ENCODE data around the gene SPATS2L. TPM values are rescaled to one million over a fixed set of nuclear protein-coding genes. Genes with fewer than 3 reads are reported as not detected.

Gene SPATS2L
- total RNA-seq, 1 experiment from 2014 or later: 154 TPM

DNA sequence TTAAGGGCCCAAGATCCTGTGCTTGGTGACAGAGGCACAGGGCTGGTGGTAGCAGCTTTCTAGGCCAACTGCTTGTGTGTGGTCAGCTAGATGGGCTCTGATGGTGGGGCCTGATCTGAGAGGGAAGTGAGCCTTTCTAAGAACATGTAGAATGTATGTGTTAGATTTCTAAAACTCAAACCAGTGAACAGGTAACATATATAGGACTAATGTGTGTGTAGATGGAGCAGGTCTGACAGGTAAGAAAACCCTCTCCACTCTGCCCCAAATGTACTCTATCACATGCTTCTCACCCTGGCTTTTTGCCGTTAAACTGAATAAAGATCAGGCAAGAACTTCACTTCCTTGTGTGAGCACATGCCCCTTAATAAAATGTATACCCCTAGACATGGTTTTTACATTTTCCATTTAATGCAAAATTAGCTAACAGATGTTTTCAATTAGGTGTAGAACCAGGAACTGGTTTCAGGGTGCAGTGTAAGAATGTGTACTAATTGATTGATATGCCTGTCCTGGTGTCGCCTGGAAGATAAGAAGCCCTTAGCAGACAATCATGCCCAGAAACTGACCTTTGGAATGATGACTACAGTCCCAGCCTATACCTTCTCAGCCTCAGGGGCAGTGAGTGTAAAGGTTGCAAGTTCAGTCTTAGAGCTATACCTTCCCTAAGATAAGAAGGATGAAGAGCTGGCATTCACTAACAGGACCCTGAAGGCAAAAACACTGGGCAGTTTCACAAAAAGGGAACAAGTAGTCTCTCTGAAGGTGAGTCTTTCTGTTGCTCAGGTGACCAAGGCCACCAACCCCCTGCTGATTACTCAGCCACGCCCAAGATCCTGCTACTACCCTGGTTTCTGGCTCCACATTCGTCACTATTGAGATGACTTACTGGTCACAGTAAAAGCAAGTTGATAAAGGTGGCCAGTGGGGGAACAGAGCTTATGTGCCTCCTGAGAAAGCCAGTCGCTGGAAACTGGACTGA lies 71.2 kb downstream of the SPATS2L start:
- DNase-seq (ENCODE audit: low spot score): no peak

DNA sequence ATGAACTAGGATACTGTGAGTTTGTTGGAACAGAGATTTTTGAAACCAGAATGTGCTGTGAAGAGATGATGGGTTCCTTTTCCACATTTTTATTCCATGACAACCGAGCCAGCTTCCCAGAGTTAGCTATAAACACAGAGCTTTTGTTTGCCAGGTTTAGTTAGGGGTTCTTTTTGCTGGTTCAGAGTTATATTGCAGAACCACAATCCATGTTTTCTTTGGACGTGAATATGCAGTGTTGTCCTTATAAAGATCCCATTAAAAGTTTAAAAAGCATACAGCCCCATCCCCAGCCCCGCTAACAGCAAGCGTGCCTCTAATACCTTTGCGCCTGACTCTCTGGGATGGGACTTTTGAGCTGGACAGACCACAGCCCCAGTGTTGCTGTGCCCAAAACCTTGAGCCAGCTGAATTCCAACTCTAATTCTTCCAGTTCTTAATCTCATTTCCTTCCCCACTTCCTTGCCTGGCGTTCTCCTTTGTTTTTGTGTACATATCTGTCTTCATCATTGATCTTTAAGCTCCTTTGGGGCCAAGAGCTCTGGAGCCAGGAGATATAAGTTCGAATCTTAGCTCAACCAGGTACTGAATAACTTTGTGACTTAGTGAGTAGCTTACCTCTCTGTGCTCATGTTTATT lies 72.3 kb downstream of the SPATS2L start:
- no peak for DNase-seq (ENCODE audit: low spot score)

DNA sequence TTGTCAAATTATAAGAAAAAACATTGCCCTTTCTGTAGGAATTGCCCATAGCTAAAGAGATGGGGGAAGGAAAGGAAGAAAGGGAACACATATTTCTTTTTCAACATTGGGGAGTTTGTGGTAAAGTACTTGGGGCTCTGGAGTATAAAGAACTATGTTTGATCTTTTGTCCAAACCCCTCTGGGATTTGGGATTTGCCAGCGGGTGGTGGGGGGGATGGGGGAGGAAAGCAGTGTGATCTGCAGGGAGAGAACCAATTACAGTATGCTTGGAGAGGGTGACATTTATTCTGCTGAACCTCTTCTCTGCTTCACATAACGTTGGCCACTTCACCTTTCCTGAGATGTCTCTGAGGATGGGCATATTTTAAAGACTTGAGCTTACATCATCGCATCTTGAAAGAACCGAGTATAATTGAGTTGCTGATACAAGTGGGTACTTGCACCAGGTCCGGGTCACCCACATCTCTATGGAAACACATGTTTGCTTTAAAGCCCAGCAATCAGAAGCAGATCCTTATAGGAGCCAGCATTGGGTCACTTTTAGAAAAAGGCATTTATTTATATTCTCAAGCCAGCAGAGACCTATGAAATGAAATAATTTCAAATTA lies 73.1 kb downstream of the SPATS2L start:
- no peak for DNase-seq (ENCODE audit: low spot score)

DNA sequence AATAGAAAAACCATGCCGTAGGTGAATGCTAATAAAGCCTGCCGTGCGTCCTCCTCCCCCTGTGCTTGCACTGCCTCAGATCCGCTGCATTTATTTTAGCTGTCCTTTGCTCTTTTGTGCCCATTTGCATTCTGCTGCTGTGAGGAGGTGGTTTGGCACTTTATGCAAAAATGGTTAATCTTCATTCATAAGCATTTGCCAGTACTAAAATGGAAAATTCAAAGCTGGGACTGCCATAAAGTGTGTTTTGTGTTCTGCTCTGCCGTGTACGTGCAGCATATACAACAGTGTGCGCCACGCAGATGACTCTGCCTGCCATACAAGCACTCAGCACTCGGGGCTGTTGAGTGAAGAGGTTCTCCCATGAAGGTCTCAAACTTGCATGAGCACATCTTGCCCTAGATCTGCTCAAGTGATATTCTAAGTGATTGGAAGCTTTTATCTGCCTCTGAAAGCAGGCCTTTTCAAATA lies 73.6 kb downstream of the SPATS2L start:
- DNase-seq (ENCODE audit: low spot score): no peak

DNA sequence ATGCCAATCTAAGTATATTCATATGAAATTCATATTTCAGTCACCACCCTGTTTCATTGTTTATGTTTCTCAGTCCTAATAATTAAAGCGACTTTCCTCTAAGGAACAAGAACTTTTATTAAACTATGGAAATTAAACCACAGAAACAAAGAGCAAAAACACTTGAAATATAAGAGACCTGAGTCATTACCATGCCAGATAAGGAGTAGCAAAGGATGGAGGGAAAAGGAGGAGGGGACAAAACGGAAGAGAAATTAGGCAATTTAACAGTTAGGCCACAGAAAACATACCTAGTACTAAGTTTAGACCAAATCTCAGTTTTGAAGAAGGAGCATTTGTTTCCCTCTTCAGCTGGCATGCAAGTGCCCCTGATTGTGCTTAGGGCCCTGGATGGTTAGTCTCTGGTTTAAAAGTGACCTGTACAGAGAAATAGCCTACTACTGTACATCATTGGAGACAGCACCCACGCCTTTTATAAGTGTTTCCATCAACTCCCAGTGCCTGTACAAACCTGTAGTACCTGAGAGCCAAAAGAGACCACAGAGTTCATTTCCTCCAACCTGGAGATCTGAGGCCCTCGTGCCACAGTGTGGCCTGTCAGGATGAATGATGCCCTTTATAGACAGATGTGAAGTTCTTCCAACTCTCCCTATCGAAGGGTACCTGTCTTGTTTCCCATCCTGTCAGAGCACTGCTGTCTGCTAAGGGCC lies 74.5 kb downstream of the SPATS2L start:
- peak; percentile 75 for DNase-seq (ENCODE audit: low spot score)

DNA sequence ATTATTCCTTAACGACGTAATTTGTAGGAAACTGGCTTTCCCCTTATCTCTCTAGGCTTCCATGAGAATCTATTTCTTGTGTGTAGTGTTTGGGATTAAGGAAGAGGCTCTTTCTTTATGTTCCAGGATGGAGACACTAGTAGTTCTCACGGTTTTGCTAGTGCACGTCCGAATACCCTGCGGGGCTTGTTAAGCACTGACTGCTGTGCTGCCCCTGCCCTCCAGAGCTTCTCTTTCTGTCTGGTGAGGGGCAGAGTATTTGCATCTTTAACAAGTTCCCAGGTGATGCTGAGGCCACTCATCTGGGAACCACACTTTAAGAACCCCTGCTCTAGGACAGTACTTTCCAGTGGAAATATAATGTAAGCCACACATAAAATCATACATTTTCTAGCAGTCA lies 76.4 kb downstream of the SPATS2L start:
- no peak for DNase-seq (ENCODE audit: low spot score)

DNA sequence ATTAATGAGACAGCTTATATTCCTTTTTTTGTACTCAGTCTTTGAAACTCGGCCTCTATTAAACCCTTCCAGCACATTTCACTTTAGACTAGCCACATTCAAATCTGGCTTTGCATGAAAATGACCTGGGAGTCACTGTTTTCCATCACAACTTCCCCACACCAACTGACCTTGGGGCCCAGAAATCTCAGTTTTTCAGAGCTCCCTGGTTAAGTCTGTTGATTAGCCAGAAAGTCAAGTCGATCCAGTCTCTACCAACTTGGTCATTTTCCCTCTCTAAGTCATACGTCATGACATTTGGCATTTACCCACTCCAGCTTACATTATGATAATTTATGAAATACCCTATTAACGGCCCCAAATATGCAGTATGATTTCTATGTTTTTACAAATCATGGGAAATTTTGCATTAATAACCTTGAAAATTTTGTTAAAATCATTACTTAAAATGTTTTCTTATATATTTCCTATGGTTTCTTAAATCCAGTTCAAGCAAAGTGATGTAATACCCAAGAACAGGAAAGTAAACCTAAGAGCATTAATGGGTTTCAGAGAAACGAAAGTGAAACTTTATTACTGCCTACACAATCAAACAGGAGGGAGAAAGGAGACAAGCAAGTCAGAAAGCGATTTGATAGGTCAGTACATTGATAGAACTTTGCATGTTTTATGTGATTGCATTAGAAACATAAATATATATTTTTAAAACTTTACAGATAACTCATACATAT lies 77.1 kb downstream of the SPATS2L start:
- DNase-seq (ENCODE audit: low spot score): peak; percentile 70

DNA sequence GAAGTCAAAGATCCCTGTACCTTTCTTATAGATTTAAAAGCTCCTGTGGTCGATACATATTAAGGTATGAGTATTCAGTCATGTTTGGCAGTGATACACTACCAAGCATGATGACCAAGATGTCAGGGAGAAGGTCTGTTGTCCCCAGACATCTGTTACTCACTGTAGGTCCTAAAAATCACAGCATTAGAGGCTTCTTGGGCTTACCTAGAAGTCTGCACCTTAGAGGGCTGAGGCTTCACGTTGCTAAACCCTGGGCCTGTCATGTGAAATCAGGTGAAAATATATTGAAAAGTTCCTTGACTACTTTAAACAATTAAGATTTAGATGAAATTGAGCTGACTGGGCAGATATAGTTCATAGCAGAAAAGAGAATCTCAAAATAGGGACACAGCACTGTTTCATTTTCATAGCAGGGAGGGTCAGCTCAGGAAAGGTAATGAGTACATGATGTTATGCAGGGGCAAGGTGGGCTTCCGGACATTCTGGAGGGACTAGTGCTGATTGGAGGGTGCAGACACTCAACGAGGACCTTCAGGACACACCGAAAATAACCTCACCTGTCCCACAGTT lies 78.7 kb downstream of the SPATS2L start:
- no peak for DNase-seq (ENCODE audit: low spot score)

DNA sequence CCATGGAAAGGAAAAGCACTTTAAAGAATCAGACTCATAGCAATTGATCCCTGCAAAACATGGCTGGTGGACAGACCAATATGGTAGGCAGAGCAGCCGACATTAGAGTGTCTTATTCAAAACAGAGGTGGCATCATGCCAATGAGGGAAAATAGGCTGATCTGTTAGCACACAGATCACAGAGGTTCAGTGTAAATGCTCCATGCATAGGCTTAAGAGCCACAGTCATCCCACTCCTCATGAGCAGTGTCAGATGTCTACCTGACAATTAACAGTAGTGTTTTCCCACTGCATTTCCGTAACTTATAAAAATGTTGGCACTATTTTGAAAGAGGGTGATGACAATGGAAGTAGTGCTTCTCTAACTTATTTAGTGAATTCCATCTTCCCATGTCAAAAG lies 86.7 kb downstream of the SPATS2L start:
- DNase-seq (ENCODE audit: low spot score): no peak

DNA sequence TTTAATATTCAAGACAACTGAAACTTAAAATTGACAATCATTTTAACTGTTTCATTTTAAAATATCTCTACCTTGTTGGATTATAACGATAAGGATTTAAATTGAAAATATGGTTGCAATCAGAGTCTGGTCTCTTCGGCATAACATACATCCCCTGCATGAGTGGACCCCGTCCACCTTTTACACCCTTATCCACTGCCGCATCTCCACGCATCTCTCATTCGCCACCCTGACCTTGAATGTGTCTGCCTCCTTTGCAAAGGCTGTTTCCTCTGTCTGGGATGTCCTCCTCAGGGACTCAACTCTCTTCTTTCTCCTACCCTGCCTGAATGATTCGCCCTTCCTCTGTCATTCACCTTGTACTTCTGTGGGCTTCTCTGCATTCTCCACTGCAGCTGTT lies 87.6 kb downstream of the SPATS2L start:
- DNase-seq (ENCODE audit: low spot score): no peak

DNA sequence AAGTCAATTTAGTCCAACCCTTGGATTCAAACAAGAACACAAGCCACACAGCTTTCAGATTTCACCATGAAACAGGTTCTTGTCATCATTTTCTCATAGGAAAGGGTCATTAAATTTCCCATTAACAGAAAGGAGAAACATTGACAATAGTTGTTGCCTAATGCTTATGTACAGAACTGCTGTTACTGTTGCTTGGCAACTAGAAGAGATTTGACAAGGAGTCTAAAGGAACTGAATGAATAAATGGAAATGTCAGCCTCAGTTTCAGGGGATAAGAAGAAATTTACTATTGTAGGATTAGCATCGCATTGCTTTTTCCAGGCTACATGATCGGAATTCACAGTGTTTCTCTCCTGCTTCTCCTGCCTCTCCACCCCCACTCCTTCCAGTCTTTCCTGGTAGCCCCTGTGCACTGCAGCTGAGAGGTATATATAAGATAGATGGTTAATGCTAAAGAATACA lies 90.3 kb downstream of the SPATS2L start:
- no peak for DNase-seq (ENCODE audit: low spot score)

DNA sequence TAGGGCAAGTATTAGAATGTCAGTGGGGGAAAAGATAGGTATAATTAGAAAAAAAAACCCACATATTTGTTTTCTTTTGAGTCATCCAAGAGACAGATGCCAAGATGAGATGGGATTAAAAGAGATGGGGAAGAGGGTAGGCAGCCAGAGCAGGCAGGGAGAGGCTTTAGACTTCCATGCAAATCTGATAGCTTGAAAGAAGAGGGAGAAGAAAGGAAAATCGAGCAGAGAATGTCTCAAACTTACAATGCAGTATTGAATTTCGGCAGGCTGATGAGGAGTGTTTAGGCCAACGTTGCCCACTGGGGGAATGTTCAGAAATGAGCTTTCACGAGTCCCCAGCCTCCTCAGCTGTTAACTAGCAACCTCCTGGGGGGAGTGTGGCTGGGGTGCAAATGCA lies 91.3 kb downstream of the SPATS2L start:
- DNase-seq (ENCODE audit: low spot score): peak; percentile 72

DNA sequence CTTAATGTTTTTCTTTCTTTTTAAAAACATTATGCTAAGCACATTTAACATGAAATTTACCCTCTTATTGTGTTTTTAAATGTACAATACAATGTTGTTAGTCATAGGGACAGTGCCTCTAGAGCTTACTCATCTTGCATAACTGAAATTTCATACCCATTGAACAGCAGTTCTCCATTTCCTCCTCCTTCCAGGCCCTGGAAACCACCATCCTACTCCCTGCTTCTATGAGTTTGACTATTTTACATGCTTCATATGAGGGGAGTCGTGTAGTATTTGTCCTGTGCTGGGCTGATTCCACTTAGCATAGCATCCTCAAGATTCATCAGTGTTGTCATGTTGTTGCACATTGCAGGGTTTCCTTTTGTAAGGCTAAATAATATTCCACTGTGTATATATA lies 92.6 kb downstream of the SPATS2L start:
- DNase-seq (ENCODE audit: low spot score): peak; percentile 57

DNA sequence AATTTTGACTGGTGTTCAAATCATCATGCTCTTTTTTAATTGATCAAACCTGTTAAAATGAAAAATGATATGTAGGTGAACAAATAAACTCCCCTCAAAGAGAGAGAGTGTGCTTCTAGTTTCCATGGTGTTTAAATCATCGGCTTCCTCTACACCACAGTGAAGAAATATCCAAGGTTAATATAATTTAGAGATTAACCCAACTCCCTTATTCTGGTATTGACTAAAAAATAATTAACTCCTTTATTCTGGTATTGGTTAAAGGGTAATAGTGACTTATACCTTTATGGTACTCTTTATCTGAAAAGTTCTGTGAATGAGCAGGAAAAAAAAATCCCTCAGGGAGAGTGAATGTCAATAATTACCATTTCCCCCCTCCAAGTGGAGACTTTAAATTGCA lies 93.1 kb downstream of the SPATS2L start:
- no peak for DNase-seq (ENCODE audit: low spot score)

DNA sequence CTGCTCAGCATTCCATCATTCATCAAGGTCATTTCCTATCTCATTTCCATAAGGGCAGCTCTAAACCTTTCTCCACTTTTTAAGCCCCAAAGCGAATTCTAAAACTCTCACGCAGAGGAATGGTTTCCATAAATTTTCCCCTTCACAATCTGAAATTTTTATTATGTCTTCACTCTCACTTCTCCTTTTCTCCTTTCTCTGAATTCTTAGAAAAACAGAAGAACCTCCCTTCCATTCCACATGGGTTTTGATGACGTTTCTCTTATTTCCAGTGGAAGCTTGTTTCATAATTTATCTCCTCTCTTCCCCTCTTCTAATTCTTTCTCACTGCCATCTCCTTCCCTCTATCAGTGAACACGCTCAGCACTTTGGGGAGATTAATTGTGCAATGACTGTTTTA lies 97.3 kb downstream of the SPATS2L start:
- no peak for DNase-seq (ENCODE audit: low spot score)

DNA sequence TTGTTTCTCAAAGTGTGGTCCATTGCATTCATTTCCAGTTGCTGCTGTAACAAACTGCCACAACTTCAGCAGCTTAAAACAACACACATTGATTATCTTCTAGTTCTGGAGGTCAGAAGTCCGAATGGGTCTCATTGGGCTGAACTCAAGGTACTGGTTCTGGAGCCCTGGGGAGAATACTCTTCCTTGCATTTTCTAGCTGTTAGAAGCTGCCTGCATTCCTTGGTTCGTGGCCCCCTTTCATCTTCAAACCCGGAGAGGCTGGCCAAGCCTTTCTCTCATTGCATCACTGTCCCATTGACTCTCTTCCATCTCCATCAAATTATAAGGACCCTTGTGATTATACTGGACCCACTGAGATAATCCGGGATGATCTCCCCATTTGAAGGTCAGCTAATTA lies 98.1 kb downstream of the SPATS2L start:
- DNase-seq (ENCODE audit: low spot score): no peak

DNA sequence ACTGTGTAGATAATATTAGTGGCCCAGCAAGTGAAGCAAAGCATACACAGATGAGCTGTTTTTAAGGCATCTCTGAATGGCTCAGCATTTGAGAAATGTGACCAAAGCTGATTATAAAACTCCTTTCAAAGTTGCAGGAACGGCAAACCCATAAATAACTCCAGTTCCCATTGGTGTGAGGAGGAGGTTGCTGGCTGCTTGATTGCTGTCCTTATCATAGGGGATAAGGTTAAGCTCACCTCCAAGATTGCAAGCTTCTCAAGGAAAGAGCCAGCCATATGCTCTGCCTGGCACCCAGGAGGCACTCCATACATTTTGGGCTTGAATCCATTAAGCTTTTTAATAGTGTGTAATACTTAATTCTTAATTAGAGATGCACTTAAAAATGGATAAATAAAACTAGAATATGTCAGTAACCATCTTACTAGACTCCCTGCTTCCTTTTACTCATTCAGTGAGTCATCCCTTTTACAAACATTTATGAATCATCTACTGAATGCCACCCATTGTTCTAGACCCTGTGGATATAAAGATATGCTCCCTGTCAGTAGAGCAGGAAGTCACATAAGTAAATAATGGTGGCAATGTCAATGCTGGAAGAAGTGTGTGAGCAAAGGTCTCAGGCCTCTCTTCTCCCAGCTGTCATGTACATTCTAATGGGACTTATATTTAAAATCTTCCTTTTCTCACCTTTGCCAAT lies 99.3 kb downstream of the SPATS2L start:
- peak; percentile 98 for DNase-seq (ENCODE audit: low spot score)

DNA sequence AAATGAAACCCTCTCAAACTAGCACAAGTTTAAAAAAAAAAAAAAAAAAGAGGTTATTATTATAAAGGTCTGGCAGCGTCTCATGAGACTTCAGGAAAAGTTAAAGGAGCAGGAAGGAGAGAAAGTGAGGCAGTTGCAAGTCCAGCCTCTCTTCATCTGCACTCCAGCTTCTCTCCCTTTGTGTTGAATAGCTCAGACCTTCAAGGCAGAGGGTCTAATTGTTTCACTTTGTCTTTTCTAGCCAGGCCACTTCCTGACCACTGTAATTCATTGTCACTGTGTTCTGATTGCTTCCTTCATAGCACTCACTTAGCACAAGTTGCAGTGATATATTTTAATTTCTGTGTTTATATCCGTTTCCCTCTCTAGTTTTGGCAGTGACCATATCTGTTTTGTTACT lies 99.9 kb downstream of the SPATS2L start:
- DNase-seq (ENCODE audit: low spot score): peak; percentile 67

DNA sequence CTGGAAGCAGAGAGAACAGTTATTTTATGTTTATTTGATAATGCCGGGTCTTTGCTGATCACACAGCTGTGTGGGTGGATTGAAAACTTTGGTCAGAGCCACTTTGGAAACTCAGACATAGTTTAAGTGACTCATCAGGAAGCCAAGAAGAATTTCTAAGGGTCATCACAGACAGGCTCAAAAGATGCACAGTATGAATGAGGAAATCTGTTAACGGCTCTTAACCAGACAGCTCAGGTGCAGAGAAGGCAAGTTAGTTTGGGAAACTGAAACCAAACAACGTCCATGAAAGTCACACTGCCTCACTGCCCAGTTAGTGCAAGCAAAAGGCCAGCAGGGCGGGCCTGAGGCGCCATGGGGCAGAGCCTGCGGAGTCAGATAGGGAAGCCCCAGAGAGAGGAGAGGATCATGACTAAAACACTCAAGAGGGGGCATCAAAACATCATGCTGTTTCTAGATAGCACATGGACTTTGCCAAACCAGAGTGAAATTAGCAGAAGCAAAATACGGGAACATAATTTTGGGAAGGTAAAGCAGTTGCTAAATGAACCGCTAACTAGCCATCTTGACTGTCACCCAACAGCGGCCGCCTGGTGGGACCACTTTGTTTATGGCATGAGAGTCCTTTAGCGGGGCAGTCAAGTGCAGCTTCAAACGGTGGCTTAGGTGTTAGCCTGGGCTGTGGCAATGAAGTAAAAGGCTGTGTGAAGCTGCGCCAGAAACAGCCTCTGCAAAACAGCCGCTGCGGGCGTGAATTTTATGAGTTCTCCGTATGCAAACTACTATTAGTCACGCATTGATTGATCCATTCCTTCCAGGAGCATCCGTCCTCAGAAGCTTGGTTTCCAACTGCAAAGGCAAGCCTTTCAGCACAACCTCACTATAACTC lies 102.2 kb downstream of the SPATS2L start:
- DNase-seq (ENCODE audit: low spot score): peak; percentile 88

Data from A172 (cell line).